H9 (cell line): Measurements from ENCODE around the gene INTS6. TPM values are rescaled to one million over a fixed set of nuclear protein-coding genes. Genes with fewer than 3 reads are reported as not detected.
A peak's percentile ranks its signal among the peaks of the same experiment; 100 is the strongest.

Experiments used
- DNase-seq: peaks from one replicate; pipeline ENCODE4 v3.0.0-alpha.2; 2017
- H2AFZ ChIP-seq: one replicate; pipeline ENCODE4 v1.6.1; 2013; ENCODE audit warnings: mild to moderate bottlenecking, low read length, control low read depth, moderate library complexity
- H2AK5ac ChIP-seq: 2 replicates; pipeline ENCODE4 v1.6.1; 2013; ENCODE audit warnings: low read length, control low read depth, mixed read lengths; ENCODE audit not compliant: insufficient read length
- H2BK120ac ChIP-seq: one replicate; pipeline ENCODE4 v1.6.1; 2013; ENCODE audit warnings: low read depth, mild to moderate bottlenecking, low read length, control low read depth, inconsistent platforms; ENCODE audit not compliant: poor library complexity, severe bottlenecking
- H2BK12ac ChIP-seq: 2 replicates; pipeline ENCODE4 v1.6.1; 2013; ENCODE audit warnings: low read length, control low read depth, mixed read lengths, low read depth; ENCODE audit not compliant: insufficient read length
- H2BK15ac ChIP-seq: 2 replicates; pipeline ENCODE4 v1.6.1; 2013; ENCODE audit warnings: low read depth, low read length, control low read depth
- H2BK20ac ChIP-seq: one replicate; pipeline ENCODE4 v1.6.1; 2013; ENCODE audit warnings: low read depth, mild to moderate bottlenecking, low read length, control low read depth, inconsistent platforms; ENCODE audit not compliant: poor library complexity, severe bottlenecking
- H2BK5ac ChIP-seq: 2 replicates; pipeline ENCODE4 v1.6.1; 2013; ENCODE audit warnings: low read length, control low read depth, mixed read lengths; ENCODE audit not compliant: insufficient read length
- H3K14ac ChIP-seq: 2 replicates; pipeline ENCODE4 v1.6.1; 2013; ENCODE audit warnings: low read length, control low read depth; ENCODE audit not compliant: insufficient read depth
- H3K18ac ChIP-seq: 2 replicates; pipeline ENCODE4 v1.6.1; 2013; ENCODE audit warnings: low read depth, mild to moderate bottlenecking, mixed read lengths, low read length, control low read depth; ENCODE audit not compliant: insufficient read length
- H3K23ac ChIP-seq: 2 replicates; pipeline ENCODE4 v1.6.1; 2013; ENCODE audit warnings: low read length, control low read depth, mixed read lengths, low read depth; ENCODE audit not compliant: insufficient read length
- H3K23me2 ChIP-seq: 2 replicates; pipeline ENCODE4 v1.6.1; 2013; ENCODE audit warnings: low read depth, mild to moderate bottlenecking, mixed read lengths, low read length, control low read depth; ENCODE audit not compliant: insufficient read length, poor library complexity, severe bottlenecking
- H3K27ac ChIP-seq: 2 replicates; pipeline ENCODE4 v1.5.1; 2013; ENCODE audit warnings: low read length, control low read depth, mixed read lengths, low read depth; ENCODE audit not compliant: insufficient read length
- H3K27me3 ChIP-seq: 2 replicates; pipeline ENCODE4 v1.6.1; 2013; ENCODE audit warnings: low read length, control low read depth, inconsistent platforms; ENCODE audit not compliant: insufficient read depth
- H3K4ac ChIP-seq: 2 replicates; pipeline ENCODE4 v1.6.1; 2013; ENCODE audit warnings: low read depth, mild to moderate bottlenecking, control low read depth, inconsistent platforms, low read length, moderate library complexity
- H3K4me1 ChIP-seq: 2 replicates; pipeline ENCODE4 v1.6.1; 2013; ENCODE audit warnings: low read length, control low read depth, inconsistent platforms; ENCODE audit not compliant: insufficient read depth
- H3K4me2 ChIP-seq: 2 replicates; pipeline ENCODE4 v1.6.1; 2013; ENCODE audit warnings: low read length, control low read depth, mixed read lengths; ENCODE audit not compliant: insufficient read length, insufficient read depth
- H3K56ac ChIP-seq: 2 replicates; pipeline ENCODE4 v1.6.1; 2013; ENCODE audit warnings: low read depth, mild to moderate bottlenecking, mixed read lengths, low read length, control low read depth; ENCODE audit not compliant: insufficient read length
- H3K79me1 ChIP-seq: 2 replicates; pipeline ENCODE4 v1.6.1; 2013; ENCODE audit warnings: low read depth, mild to moderate bottlenecking, moderate library complexity, low read length, control low read depth, inconsistent platforms; ENCODE audit not compliant: insufficient read depth, poor library complexity, severe bottlenecking
- H3K79me2 ChIP-seq: 2 replicates; pipeline ENCODE4 v1.6.1; 2013; ENCODE audit warnings: low read length, control low read depth, inconsistent platforms; ENCODE audit not compliant: insufficient read depth
- H3K9ac ChIP-seq: 2 replicates; pipeline ENCODE4 v1.6.1; 2013; ENCODE audit warnings: low read length, control low read depth, mixed read lengths; ENCODE audit not compliant: insufficient read length; ENCODE audit errors: extremely low read depth
- H3K9me3 ChIP-seq: one replicate; pipeline ENCODE4 v1.6.1; 2013; ENCODE audit warnings: low read depth, low read length, inconsistent platforms; ENCODE audit not compliant: control insufficient read depth
- H3T11ph ChIP-seq: one replicate; pipeline ENCODE4 v1.6.1; 2013; ENCODE audit warnings: mild to moderate bottlenecking, low read length, control low read depth, inconsistent platforms
- H4K20me1 ChIP-seq: one replicate; pipeline ENCODE4 v1.6.1; 2013; ENCODE audit not compliant: control insufficient read depth, insufficient read length, insufficient read depth
- H4K5ac ChIP-seq: 2 replicates; pipeline ENCODE4 v1.6.1; 2013; ENCODE audit warnings: low read depth, mild to moderate bottlenecking, mixed read lengths, low read length, control low read depth; ENCODE audit not compliant: insufficient read length
- H4K8ac ChIP-seq: replicated peaks from 2 replicates; pipeline ENCODE4 v1.6.1; 2013; ENCODE audit warnings: low read length, control low read depth, mixed read lengths, low read depth; ENCODE audit not compliant: insufficient read length
- H4K91ac ChIP-seq: 2 replicates; pipeline ENCODE4 v1.6.1; 2013; ENCODE audit warnings: low read depth, mild to moderate bottlenecking, moderate library complexity, mixed read lengths, low read length, control low read depth; ENCODE audit not compliant: insufficient read length
- H3K27ac Mint-ChIP-seq, 3 experiments: 2 replicates in 2 of 3; 3 replicates in 1 of 3; pipeline ENCODE4 v1.8.0; 2020 to 2021; ENCODE audit warnings: mixed read lengths in 3 of 3, mild to moderate bottlenecking in 1 of 3, moderate library complexity in 1 of 3
- H3K27me3 Mint-ChIP-seq: 2 replicates; pipeline ENCODE4 v1.8.0; 2021; ENCODE audit warnings: low read depth, mild to moderate bottlenecking, moderate library complexity, mixed read lengths
- H3K36me3 Mint-ChIP-seq, 3 experiments: 2 replicates in 2 of 3; 3 replicates in 1 of 3; pipeline ENCODE4 v1.8.0; 2020 to 2021; ENCODE audit warnings: low read depth in 3 of 3, mixed read lengths in 3 of 3; ENCODE audit not compliant: insufficient read depth in 1 of 3
- H3K4me1 Mint-ChIP-seq, 2 experiments: 2 replicates each; pipeline ENCODE4 v1.8.0; 2020; ENCODE audit warnings: mixed read lengths in 2 of 2
- H3K4me3 Mint-ChIP-seq, 2 experiments: 2 replicates in 1 of 2; 3 replicates in 1 of 2; pipeline ENCODE4 v1.8.0; 2020 to 2021; ENCODE audit warnings: mild to moderate bottlenecking in 2 of 2, mixed read lengths in 2 of 2, moderate library complexity in 1 of 2
- H3K9me3 Mint-ChIP-seq, 2 experiments: 2 replicates in 1 of 2; 3 replicates in 1 of 2; pipeline ENCODE4 v1.8.0; 2020; ENCODE audit warnings: mild to moderate bottlenecking in 2 of 2, mixed read lengths in 2 of 2, moderate library complexity in 1 of 2
- WGBS: extraction: QIAGEN DNeasy Blood & Tissue Kit; methylation state at CpG from one replicate; pipeline ENCODE4 v1.1.7; 2013; ENCODE audit warnings: missing lambda C conversion rate, low lambda C conversion rate, mixed read lengths; ENCODE audit not compliant: insufficient read length; ENCODE audit errors: extremely low coverage; 5-methylcytosine and 5-hydroxymethylcytosine counted together
- total RNA-seq: library from RNA; stranded (reverse); gene quantifications from 2 replicates; pipeline ENCODE4 v1.2.1, GENCODE V29; 2021
- TF ChIP-seq, protein P1 (sequence below): fragments of 200-600 bp; sonication (generic); conservative IDR thresholded peaks from 3 replicates; pipeline ENCODE4 v1.8.0; 2021; ENCODE audit warnings: antibody characterized with exemption, mild to moderate bottlenecking

INTS6 gene
- total RNA-seq, 1 experiment from 2014 or later: 61.2 TPM

GRCh38 chr13:51412431-51412830 lies 40.4 kb downstream of the INTS6 start:
- WGBS: no CpG with 5 or more reads among the region's 3 CpGs
- H2BK15ac ChIP-seq: no peak overlapping the region
- DNase-seq: no peak
- no peaks in the 10 kb centered on the region for H3K27me3 ChIP-seq
- no peak overlapping the region for H3K4me3 Mint-ChIP-seq
- H3K79me2 ChIP-seq: no peaks in the 10 kb centered on the region
- peaks cover 20 to 23% of the 10 kb centered on the region in 2 experiments for H3K9me3 Mint-ChIP-seq
- H3K18ac ChIP-seq: no peak overlapping the region
- TF ChIP-seq, protein P1, sequence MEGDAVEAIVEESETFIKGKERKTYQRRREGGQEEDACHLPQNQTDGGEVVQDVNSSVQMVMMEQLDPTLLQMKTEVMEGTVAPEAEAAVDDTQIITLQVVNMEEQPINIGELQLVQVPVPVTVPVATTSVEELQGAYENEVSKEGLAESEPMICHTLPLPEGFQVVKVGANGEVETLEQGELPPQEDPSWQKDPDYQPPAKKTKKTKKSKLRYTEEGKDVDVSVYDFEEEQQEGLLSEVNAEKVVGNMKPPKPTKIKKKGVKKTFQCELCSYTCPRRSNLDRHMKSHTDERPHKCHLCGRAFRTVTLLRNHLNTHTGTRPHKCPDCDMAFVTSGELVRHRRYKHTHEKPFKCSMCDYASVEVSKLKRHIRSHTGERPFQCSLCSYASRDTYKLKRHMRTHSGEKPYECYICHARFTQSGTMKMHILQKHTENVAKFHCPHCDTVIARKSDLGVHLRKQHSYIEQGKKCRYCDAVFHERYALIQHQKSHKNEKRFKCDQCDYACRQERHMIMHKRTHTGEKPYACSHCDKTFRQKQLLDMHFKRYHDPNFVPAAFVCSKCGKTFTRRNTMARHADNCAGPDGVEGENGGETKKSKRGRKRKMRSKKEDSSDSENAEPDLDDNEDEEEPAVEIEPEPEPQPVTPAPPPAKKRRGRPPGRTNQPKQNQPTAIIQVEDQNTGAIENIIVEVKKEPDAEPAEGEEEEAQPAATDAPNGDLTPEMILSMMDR: no peak
- H3K27ac Mint-ChIP-seq: peak overlapping the region in 2 of 3 experiments; percentile 28 to 72; a peak in 2 of 7 replicates
- no peak overlapping the region for H2BK12ac ChIP-seq
- peaks cover 31 to 40% (median 39%) of the 10 kb centered on the region in 3 experiments for H3K36me3 Mint-ChIP-seq
- peaks cover 13% of the 10 kb centered on the region for H3K9me3 ChIP-seq
- peaks cover 2% of the 10 kb centered on the region for H3K79me1 ChIP-seq
- peaks cover 13 to 17% of the 10 kb centered on the region in 2 experiments for H3K4me1 Mint-ChIP-seq
- no peak overlapping the region for H3K4me2 ChIP-seq
- no peak overlapping the region for H3K9ac ChIP-seq
- no peaks in the 10 kb centered on the region for H3K23me2 ChIP-seq
- no peak overlapping the region for H2AK5ac ChIP-seq
- H3K56ac ChIP-seq: no peak overlapping the region
- H3K4me1 ChIP-seq: no peaks in the 10 kb centered on the region; the same call in 1 of the 2 replicates
- no peak overlapping the region for H4K91ac ChIP-seq
- no peak overlapping the region for H2BK5ac ChIP-seq
- no peak overlapping the region for H3K27ac ChIP-seq
- no peak overlapping the region for H3K14ac ChIP-seq
- no peak overlapping the region for H3K23ac ChIP-seq
- H2BK120ac ChIP-seq: no peak overlapping the region
- no peak overlapping the region for H2BK20ac ChIP-seq
- H4K8ac ChIP-seq: no peak overlapping the region
- H3T11ph ChIP-seq: no peak overlapping the region
- no peak overlapping the region for H4K5ac ChIP-seq
- no peak overlapping the region for H2AFZ ChIP-seq
- H3K4ac ChIP-seq: no peak overlapping the region
- no peaks in the 10 kb centered on the region for H3K27me3 Mint-ChIP-seq
- H4K20me1 ChIP-seq: no peaks in the 10 kb centered on the region
